NOMO-1 (cell line): ENCODE data around the gene OR1J4.
"Not testable (repeated sequence)": the region's sequence is repeated elsewhere in the genome, so short reads cannot be mapped to it uniquely, and the experiment has no call there.

Experiments
- DNase-seq, 2 experiments: peaks; one replicate each; lab custom pipeline; 2025; ENCODE audit not compliant: unreplicated experiment in 2 of 2; lab: John Stamatoyannopoulos, UW

The OR1J4 gene

DNA sequence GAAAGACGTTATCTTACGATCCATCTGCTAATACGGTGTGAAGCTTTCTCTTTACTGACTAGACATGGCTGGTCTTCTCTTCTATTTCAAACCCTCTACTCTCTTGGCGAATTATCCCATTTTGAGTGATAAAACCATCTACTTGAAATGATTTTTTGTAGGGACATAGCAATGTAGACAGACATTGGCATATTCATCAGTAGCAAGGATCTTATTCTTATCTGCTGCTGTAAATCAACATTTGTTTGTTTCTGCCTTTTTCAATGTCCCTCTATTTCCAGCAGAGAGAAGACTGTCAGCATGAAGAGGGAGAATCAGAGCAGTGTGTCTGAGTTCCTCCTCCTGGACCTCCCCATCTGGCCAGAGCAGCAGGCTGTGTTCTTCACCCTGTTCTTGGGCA, at the start of gene OR1J4:
Gene OR1J4, plus strand, starts transcription at position 301 of the 400 bp plus-strand sequence. Its CDS starts 0 bp downstream, at position 301.
- DNase-seq = no peak

- DNase-seq = no peak
These were observed 44.4 kb upstream of the OR1J4 start for GRCh38 chr9:122474561-122474960.

DNA sequence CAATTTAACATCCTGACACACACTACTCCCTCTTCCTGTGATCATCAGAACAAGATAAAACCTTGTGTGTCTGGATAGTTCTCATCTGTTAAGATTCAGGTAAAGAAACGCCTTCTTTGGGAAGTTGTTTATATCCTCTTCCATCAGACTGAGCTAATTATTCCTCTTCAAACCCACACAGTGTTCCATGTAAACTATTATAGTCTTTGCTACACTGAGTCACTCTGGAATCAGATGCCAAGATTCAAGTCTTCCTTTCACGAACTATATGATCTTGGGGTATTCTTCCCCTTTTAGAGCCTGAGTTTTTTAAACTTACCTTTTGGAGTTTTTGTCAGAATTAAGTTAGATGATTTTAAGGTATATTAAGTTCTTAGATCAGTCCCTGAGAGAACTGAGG, 43.2 kb upstream of the OR1J4 start:
- DNase-seq = no peak

GRCh38 chr9:122477346-122477745, 41.6 kb upstream of the OR1J4 start:
- no peak for DNase-seq

DNA sequence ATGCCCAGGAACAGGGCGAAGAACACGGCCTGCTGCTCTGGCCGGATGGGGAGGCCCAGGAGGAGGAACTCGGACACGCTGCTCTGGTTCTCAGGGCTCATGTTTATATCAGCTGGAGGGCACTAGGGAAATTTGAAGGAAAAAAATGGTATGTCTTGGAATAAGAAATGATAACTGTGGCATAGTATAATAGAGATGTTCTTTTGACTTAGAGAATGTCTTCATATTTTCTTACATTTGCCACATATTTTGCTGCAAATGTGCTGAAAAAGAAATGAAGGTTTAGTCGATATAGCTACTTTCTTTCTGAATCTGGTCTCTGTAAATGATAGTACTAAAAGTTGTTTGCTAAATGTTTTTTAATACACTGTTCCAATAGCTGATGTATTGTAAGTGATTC, 41.1 kb upstream of the OR1J4 start, which contains the start of gene OR1J1:
Gene OR1J1, minus strand, starts transcription at position 101 of the 400 bp plus-strand sequence. Its CDS starts 0 bp downstream, at position 101.
- no peak for DNase-seq

GRCh38 chr9:122479062-122479461, 39.9 kb upstream of the OR1J4 start:
- no peak for DNase-seq

DNA sequence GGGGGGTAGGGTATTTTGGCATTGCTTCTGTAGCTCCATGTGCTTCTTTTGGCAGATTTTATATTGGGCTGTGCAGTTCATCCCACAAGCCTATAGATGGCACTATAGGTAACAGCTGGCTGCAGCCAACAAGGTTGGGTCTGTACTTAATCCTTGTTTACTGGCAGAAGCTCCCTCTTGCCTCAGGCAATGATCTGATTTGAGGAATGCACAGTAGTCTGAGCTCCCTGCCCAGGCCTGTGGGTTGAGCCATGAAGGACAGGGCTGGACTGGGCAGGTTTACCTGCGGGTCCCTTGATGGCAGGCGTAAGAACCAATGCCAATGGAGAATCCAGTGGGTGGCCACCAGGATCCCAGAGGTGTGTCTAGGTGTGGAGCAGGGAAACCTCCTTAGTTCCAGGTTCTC, 20.1 kb upstream of the OR1J4 start:
- DNase-seq = peak; percentile 2 to 4

DNA sequence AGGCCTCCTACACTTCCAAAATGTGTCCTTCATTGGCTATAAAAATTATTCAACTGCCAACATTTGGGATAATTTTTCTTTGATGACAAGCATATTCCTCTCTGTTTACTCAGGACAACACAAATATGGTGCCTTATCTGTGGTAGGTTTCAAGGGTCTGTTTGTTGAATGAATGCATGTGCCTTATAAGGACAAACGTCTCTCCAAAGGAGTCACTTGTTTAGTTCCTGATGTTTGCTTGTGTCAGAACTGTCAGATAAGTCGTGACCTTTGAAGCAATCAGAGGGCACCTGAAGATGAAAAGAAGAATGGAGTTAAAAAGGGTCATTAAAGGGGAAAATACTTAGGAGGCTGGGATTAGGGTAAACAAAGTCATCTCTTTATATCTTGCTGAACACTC, 12.0 kb upstream of the OR1J4 start:
- no peak for DNase-seq

DNA sequence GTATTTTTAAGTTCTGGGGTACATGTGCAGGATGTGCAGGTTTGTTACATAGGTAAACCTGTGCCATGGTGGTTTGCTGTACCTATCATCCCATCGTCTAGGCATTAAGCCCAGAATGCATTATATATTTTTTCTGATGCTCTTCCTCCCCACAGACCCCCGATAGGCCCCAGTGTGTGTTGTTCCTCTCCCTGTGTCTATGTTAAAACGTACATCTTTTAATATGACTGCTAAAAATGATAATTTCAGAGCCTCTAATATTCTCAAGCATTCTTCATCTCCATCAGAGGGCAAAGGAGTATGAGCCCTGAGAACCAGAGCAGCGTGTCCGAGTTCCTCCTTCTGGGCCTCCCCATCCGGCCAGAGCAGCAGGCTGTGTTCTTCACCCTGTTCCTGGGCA, 8.4 kb upstream of the OR1J4 start, which contains the start of gene OR1J2:
Gene OR1J2, plus strand, starts transcription at position 301 of the 400 bp plus-strand sequence. Its CDS starts 0 bp downstream, at position 301.
- no peak for DNase-seq

DNA sequence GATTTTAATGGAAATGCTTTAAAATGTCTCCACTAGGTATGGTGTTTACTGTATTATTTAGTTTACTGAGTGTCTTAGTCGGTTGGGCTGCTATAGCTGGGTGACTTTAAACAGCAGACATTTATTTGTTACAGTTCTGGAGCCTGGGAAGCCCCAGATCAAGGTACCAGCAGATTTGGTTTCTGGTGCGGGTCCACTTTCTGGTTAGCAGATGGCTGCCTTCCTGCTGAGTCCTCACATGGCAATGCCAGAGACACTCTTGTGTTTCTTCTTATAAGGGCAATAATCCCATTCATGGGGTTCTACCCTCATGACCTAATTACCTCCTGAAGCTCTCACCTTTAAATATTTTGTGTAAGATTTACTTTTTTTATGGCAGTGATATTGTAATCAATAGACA, 715 bp upstream of the OR1J4 start:
- no peak for DNase-seq

GRCh38 chr9:122519376-122519775, 435 bp downstream of the OR1J4 start:
- no peak for DNase-seq

GRCh38 chr9:122526602-122527001, 7.7 kb downstream of the OR1J4 start:
- DNase-seq = no peak

DNA sequence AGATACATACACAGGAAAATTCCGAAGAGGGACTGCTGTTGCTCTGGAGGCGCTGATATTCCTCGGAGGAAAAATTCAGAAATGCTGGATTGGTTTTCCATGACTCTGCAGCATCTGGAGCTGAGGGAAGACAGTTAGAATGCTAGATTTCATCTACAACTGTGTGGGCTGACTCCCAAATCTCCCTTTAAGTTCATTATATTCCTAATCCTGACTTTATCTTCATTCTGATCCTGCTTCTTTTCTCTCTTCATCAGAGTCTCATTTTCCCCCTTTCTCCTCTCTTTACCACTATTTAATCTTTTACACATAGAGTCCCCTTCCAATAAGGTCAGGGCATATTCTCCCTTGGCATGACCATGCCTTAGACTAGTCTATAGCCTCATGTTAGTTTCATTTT, 8.3 kb downstream of the OR1J4 start, which contains the start of gene OR1N1:
Gene OR1N1, minus strand, starts transcription at position 101 of the 400 bp plus-strand sequence. Its CDS starts 0 bp downstream, at position 101.
- DNase-seq = no peak

DNA sequence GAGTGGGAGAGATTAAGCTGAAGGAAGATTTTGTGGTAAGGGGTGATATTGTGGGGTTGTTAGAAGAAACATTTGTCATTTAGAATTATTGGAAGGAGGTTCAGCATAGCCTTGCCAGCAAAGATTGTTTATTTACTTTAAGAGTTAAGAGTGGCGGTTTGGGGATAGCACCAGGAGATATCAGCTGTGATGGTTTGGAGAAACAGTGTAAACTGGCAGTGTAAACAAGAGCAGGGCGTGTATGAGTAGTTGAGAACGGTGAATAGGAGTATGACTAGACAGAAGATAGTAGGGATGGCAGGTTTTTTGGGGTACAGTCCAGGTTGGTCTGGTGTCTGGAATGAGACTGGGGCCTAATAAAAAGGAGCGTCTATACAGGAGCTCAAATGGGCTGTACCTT, 12.2 kb downstream of the OR1J4 start:
- DNase-seq = not testable (repeated sequence)

DNA sequence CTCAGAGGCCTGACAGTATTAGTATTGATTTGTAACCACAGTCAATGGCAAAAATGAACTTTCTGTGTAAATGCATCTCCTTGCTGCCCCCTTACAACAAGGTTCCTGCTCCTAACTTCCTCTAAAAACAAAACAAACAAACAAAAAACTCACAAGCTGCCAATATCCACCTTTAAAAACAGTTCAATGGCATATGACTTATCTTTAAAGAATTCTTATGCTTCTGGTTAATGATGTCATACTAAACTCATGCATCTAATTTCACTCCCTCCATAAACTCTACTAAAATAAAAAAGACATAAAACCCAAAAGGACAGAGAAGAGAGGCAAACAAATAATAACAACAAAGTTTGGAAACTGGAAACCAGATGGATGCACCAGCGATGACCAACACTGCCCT, 17.2 kb downstream of the OR1J4 start:
- DNase-seq = no peak

- not testable (repeated sequence) for DNase-seq
These were observed 18.1 kb downstream of the OR1J4 start for GRCh38 chr9:122537066-122537465.

DNA sequence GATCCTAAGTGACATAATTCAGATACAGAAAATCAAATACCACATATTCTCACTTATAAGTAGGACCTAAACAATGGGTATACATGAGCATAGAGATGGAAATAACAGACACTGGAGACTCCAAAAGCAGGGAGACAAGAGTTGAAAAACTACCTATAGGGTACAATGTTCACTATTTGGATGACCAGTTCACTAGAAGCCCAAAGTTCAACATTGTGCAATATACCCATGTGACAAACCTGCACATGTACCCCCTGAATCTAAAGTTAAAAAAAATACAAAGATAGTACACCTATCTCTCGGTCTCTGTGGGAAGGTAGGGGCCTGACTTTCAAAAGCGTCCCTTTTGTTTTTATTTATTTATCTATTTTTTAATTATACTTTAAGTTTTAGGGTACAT, 19.8 kb downstream of the OR1J4 start:
- DNase-seq = no peak

GRCh38 chr9:122546196-122546595, 27.3 kb downstream of the OR1J4 start:
- no peak for DNase-seq

GRCh38 chr9:122551371-122551770, 32.4 kb downstream of the OR1J4 start:
- DNase-seq = no peak

DNA sequence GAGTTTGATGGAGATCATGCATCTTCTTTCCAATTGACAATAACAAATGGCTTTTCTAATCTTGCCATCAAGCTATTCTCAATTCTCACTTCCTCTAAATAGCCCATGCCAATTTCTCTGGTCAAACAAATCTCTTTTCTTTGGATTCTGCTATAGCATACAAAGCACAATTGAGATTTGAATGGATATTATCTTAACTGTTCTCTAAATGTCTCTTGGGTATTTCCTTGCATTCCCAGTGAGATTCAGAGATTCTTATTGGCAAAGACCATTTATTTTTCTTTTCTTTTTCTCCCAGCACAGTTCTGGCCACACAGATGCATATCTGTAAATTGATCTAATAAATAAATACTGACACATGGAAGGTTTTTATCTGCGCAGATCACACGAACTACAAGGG, 33.9 kb downstream of the OR1J4 start, which contains the start of gene OR1N2:
Gene OR1N2, plus strand, starts transcription at position 301 of the 400 bp plus-strand sequence. CDS start 100 bp downstream, outside the sequence.
- no peak for DNase-seq

DNA sequence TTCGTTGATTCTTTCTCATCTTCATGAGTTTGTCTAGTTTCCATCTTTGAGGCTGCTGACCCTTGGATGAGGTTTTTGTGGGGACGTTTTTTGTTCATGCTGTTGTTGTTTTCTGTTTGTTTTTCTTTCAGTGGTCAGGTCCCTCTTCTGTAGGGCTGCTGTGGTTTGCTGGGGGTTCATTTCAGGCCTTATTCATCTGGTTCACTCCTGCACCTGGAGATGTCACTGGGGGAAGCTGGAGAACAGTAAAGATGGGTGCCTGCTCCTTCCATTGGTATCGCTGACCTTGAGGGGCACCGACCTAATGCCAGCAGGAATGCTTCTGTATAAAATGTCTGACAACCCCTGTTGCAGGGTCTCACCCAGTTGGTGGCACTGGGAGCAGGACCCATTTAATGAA, 42.5 kb downstream of the OR1J4 start:
- no peak for DNase-seq

DNA sequence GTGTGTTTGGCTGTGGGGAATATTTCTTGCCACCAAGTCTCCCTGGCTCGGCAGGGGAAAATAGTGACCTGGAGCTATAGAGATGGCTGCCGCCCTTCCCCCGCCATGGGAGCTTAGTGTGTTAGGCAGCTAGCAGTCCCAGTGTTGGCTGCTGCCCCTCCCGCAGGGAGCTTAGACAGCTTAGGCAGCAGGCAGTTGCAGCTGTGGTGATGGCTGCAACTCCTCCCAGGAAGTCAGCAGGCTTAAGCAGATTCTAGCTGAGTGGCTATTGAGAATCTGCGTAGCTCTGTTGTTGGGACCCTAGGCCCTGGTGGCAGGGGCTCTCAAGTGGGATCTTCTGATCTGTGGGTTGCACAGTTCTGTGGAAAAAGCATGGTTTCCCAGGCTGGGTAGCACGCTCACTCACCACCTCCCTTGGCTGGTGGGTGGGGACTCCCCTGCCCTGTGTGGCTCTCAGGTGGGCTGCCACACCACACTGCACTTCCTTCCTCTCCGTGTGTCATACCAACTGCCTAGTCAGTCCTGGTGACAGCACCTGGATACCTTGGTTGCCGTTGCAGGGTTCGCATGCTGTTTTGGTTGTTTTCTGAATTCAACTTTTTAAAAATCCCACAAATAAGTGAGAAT, 43.3 kb downstream of the OR1J4 start:
- no peak for DNase-seq

DNA sequence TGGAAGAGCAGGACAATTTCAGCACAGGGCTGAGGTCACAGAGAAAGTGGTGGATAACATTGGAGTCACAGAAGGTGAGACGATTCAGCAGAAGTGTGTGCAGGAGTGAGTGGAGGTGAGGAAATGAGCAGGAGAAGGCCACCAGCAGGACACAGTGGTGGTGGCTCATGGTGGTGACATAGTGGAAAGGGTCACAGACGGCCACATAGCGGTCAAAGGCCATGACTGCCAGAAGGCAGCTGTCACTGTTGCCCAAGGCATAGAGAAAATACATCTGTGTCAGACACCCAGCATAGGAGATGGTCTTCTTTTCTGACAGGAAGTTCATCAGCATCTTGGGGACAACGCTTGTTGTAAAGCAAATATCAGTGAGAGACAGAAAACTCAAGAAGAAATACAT, 49.0 kb downstream of the OR1J4 start:
- no peak for DNase-seq
